GM23338 (cell line): ENCODE results near the gene TIMM21. TPM values are rescaled to one million over a fixed set of nuclear protein-coding genes. Genes with fewer than 3 reads are reported as not detected.

Experiments
- ATAC-seq: fragments of 200-7000 bp; cut with Tn5 transposase; 3 replicates; pipeline ENCODE4 v1.9.1; 2020
- DNase-seq: peaks from one replicate; pipeline ENCODE4 v3.0.0-alpha.2; 2015; ENCODE audit warnings: low spot score
- H2AFZ ChIP-seq: fragments of 200-600 bp; sonication (generic); 2 replicates; pipeline ENCODE4 v1.8.0; 2016; ENCODE audit warnings: antibody characterized with exemption, mild to moderate bottlenecking, moderate library complexity
- H3F3A ChIP-seq: fragments of 200-600 bp; sonication (generic); replicated peaks from 2 replicates; pipeline ENCODE4 v1.8.0; 2017; ENCODE audit warnings: antibody characterized with exemption, mixed run types, low read depth
- H3K27ac ChIP-seq: fragments of 200-600 bp; sonication (generic); 2 replicates; pipeline ENCODE4 v1.6.1; 2016; ENCODE audit warnings: low read depth
- H3K27me3 ChIP-seq: fragments of 200-600 bp; sonication (generic); 2 replicates; pipeline ENCODE4 v1.8.0; 2016; ENCODE audit warnings: mild to moderate bottlenecking, mixed run types, moderate library complexity; ENCODE audit not compliant: insufficient read depth
- H3K36me3 ChIP-seq: fragments of 200-600 bp; sonication (generic); 2 replicates; pipeline ENCODE4 v1.8.0; 2016; ENCODE audit warnings: mild to moderate bottlenecking; ENCODE audit not compliant: insufficient read depth
- H3K4me1 ChIP-seq: fragments of 200-600 bp; sonication (generic); 2 replicates; pipeline ENCODE4 v1.8.0; 2016; ENCODE audit warnings: mild to moderate bottlenecking, moderate library complexity; ENCODE audit not compliant: insufficient read depth
- H3K4me2 ChIP-seq: fragments of 200-600 bp; sonication (generic); 2 replicates; pipeline ENCODE4 v1.7.1; 2017; ENCODE audit warnings: mixed run types
- H3K4me3 ChIP-seq: fragments of 200-600 bp; sonication (generic); 2 replicates; pipeline ENCODE4 v1.6.1; 2016; ENCODE audit warnings: mixed run types
- H3K79me2 ChIP-seq: fragments of 200-600 bp; sonication (generic); replicated peaks from 2 replicates; pipeline ENCODE4 v1.8.0; 2017; ENCODE audit warnings: mild to moderate bottlenecking; ENCODE audit not compliant: insufficient read depth
- H3K9me2 ChIP-seq: fragments of 200-600 bp; sonication (generic); 2 replicates; pipeline ENCODE4 v1.8.0; 2017; ENCODE audit not compliant: insufficient read depth
- H4K20me1 ChIP-seq: fragments of 200-600 bp; sonication (generic); replicated peaks from 2 replicates; pipeline ENCODE4 v1.8.0; 2017; ENCODE audit warnings: mild to moderate bottlenecking; ENCODE audit not compliant: insufficient read depth
- H3K27ac Mint-ChIP-seq: 2 replicates; pipeline ENCODE4 v1.8.0; 2020; ENCODE audit warnings: inconsistent platforms, mild to moderate bottlenecking, moderate library complexity, mixed read lengths
- H3K27me3 Mint-ChIP-seq: 3 replicates; pipeline ENCODE4 v1.8.0; 2022; ENCODE audit warnings: low read depth, mild to moderate bottlenecking, moderate library complexity, mixed read lengths, inconsistent platforms; ENCODE audit not compliant: insufficient read depth, poor library complexity
- H3K36me3 Mint-ChIP-seq: 3 replicates; pipeline ENCODE4 v1.8.0; 2021; ENCODE audit warnings: low read depth, mild to moderate bottlenecking, inconsistent platforms, moderate library complexity, mixed read lengths
- H3K4me1 Mint-ChIP-seq: 3 replicates; pipeline ENCODE4 v1.8.0; 2020; ENCODE audit warnings: mild to moderate bottlenecking, inconsistent platforms, mixed read lengths
- H3K4me3 Mint-ChIP-seq: 3 replicates; pipeline ENCODE4 v1.8.0; 2021; ENCODE audit warnings: moderate library complexity, mild to moderate bottlenecking, inconsistent platforms, mixed read lengths
- H3K9me3 Mint-ChIP-seq: 3 replicates; pipeline ENCODE4 v1.8.0; 2020; ENCODE audit warnings: moderate library complexity, mild to moderate bottlenecking, inconsistent platforms, mixed read lengths
- JUNB ChIP-seq: IDR thresholded peaks from one replicate; pipeline ENCODE4 v1.6.1; 2016; ENCODE audit warnings: antibody characterized with exemption; ENCODE audit not compliant: unreplicated experiment
- polyA plus RNA-seq: library from polyadenylated mRNA; unstranded; fragments of >200 nt; fragmentation: Nextera tagmentation; extraction: Ambion mirVana; gene quantifications from 2 replicates; pipeline ENCODE4 v1.2.1, GENCODE V29; 2016
- total RNA-seq: library from RNA; depleted of rRNA; stranded (reverse); fragments of >200 nt; shearing (Covaris generic); gene quantifications from 2 replicates; pipeline ENCODE4 v1.2.3, GENCODE V29; 2014
- TF ChIP-seq, protein P1 (sequence below): IDR thresholded peaks from one replicate; pipeline ENCODE4 v1.6.1; 2018; ENCODE audit warnings: antibody characterized with exemption; ENCODE audit not compliant: unreplicated experiment
- TF ChIP-seq, protein P2 (sequence below): fragments of 250-450 bp; sonication (Bioruptor Pico); IDR thresholded peaks from 2 replicates; pipeline ENCODE4 v1.5.0; 2020; ENCODE audit warnings: mild to moderate bottlenecking, moderate library complexity

Gene TIMM21
- total and polyA plus RNA-seq, 2 experiments from 2014 or later: 49.2 to 97.6 TPM

DNA sequence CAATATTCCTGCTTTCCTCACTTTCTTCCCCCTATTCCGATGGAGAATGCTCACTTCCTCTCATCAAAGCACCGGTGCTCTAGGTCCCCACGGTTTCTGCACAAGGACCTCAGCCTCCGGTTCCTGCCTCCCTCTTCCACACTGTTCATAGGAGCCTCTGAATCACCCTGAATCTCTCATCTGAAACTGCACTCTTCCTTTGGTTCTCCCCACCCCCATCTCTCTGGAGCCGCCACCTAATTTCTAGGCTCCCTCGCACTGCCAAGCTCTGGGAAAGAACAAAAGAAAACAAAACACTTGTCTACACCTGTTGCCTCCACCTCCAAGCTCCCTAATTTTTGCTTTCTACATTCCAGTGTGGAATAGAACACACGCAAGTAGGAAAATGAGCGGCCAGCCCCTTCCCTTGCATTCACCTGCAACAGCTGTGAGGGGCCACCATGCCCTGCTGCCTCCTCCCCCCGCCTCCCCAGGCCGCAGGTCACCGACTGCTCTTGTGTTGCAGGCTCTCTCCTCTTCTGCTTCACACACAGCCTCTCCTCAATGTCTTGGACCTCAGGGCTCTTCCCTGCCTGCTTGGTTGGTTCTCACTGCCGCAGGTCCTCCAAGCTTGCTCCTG is 10.3 kb upstream of the TIMM21 start (continued):
- TF ChIP-seq, protein P1, sequence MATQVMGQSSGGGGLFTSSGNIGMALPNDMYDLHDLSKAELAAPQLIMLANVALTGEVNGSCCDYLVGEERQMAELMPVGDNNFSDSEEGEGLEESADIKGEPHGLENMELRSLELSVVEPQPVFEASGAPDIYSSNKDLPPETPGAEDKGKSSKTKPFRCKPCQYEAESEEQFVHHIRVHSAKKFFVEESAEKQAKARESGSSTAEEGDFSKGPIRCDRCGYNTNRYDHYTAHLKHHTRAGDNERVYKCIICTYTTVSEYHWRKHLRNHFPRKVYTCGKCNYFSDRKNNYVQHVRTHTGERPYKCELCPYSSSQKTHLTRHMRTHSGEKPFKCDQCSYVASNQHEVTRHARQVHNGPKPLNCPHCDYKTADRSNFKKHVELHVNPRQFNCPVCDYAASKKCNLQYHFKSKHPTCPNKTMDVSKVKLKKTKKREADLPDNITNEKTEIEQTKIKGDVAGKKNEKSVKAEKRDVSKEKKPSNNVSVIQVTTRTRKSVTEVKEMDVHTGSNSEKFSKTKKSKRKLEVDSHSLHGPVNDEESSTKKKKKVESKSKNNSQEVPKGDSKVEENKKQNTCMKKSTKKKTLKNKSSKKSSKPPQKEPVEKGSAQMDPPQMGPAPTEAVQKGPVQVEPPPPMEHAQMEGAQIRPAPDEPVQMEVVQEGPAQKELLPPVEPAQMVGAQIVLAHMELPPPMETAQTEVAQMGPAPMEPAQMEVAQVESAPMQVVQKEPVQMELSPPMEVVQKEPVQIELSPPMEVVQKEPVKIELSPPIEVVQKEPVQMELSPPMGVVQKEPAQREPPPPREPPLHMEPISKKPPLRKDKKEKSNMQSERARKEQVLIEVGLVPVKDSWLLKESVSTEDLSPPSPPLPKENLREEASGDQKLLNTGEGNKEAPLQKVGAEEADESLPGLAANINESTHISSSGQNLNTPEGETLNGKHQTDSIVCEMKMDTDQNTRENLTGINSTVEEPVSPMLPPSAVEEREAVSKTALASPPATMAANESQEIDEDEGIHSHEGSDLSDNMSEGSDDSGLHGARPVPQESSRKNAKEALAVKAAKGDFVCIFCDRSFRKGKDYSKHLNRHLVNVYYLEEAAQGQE: no peak
- TF ChIP-seq JUNB: no peak

DNA sequence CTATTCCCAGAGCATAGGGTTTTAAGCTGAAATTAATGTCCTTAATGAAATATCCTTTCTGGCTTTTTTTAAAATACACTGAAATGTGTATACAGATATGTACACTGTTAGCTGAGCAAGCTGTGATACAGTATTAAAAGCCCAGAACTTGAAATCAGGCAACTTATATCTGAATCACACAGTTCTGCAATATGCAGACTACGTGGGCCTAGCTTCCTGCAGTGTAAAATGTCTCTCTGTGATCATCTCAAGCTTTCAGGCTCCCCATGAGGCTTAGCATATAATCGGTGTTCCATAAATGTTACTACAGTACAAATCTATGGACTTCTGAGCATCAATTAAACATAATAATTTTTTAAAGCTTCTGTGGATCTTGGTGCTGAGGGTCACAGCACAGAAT is 8.9 kb upstream of the TIMM21 start:
- Histone ChIP-seq H3K36me3 (no peaks in the 10 kb centered on the region), H3K4me1 (no peaks in the 10 kb centered on the region), H4K20me1 (no peaks in the 10 kb centered on the region), H3F3A (no peaks in the 10 kb centered on the region), H3K4me3 (no peak overlapping the region), H2AFZ (no peak overlapping the region), H3K27ac (no peak overlapping the region), H3K27me3 (no peaks in the 10 kb centered on the region), H3K4me2 (no peak overlapping the region), H3K9me2 (no peaks in the 10 kb centered on the region), H3K79me2 (no peaks in the 10 kb centered on the region)
- Mint-ChIP-seq H3K27me3 (no peaks in the 10 kb centered on the region), H3K9me3 (no peaks in the 10 kb centered on the region), H3K4me3 (no peak overlapping the region), H3K27ac (no peak overlapping the region), H3K36me3 (no peaks in the 10 kb centered on the region), H3K4me1 (peaks cover 10% of the 10 kb centered on the region; the same call in 2 of the 3 replicates)
- DNase-seq (no peak), ATAC-seq (no peak)
- TF ChIP-seq, protein P2, sequence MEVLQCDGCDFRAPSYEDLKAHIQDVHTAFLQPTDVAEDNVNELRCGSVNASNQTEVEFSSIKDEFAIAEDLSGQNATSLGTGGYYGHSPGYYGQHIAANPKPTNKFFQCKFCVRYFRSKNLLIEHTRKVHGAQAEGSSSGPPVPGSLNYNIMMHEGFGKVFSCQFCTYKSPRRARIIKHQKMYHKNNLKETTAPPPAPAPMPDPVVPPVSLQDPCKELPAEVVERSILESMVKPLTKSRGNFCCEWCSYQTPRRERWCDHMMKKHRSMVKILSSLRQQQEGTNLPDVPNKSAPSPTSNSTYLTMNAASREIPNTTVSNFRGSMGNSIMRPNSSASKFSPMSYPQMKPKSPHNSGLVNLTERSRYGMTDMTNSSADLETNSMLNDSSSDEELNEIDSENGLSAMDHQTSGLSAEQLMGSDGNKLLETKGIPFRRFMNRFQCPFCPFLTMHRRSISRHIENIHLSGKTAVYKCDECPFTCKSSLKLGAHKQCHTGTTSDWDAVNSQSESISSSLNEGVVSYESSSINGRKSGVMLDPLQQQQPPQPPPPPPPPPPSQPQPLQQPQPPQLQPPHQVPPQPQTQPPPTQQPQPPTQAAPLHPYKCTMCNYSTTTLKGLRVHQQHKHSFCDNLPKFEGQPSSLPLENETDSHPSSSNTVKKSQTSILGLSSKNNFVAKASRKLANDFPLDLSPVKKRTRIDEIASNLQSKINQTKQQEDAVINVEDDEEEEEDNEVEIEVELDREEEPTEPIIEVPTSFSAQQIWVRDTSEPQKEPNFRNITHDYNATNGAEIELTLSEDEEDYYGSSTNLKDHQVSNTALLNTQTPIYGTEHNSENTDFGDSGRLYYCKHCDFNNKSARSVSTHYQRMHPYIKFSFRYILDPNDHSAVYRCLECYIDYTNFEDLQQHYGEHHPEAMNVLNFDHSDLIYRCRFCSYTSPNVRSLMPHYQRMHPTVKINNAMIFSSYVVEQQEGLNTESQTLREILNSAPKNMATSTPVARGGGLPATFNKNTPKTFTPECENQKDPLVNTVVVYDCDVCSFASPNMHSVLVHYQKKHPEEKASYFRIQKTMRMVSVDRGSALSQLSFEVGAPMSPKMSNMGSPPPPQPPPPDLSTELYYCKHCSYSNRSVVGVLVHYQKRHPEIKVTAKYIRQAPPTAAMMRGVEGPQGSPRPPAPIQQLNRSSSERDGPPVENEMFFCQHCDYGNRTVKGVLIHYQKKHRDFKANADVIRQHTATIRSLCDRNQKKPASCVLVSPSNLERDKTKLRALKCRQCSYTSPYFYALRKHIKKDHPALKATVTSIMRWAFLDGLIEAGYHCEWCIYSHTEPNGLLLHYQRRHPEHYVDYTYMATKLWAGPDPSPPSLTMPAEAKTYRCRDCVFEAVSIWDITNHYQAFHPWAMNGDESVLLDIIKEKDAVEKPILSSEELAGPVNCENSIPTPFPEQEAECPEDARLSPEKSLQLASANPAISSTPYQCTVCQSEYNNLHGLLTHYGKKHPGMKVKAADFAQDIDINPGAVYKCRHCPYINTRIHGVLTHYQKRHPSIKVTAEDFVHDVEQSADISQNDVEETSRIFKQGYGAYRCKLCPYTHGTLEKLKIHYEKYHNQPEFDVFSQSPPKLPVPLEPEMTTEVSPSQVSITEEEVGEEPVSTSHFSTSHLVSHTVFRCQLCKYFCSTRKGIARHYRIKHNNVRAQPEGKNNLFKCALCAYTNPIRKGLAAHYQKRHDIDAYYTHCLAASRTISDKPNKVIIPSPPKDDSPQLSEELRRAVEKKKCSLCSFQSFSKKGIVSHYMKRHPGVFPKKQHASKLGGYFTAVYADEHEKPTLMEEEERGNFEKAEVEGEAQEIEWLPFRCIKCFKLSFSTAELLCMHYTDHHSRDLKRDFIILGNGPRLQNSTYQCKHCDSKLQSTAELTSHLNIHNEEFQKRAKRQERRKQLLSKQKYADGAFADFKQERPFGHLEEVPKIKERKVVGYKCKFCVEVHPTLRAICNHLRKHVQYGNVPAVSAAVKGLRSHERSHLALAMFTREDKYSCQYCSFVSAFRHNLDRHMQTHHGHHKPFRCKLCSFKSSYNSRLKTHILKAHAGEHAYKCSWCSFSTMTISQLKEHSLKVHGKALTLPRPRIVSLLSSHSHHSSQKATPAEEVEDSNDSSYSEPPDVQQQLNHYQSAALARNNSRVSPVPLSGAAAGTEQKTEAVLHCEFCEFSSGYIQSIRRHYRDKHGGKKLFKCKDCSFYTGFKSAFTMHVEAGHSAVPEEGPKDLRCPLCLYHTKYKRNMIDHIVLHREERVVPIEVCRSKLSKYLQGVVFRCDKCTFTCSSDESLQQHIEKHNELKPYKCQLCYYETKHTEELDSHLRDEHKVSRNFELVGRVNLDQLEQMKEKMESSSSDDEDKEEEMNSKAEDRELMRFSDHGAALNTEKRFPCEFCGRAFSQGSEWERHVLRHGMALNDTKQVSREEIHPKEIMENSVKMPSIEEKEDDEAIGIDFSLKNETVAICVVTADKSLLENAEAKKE (CRISPR knock-in tag): no peak
